Stimulated activated naive CD8-positive, alpha-beta T cell treated with anti-CD3 and anti-CD28 coated beads, Interleukin-15, Interleukin-2, amounts not matched to agents 100 ng/mL and 50 ng/mL, for 24 hours (primary cell): ENCODE measurements around the gene TUBGCP6.

Experiments
- H3K27ac Mint-ChIP-seq: one replicate; pipeline ENCODE4 v1.8.0; 2021; ENCODE audit warnings: mild to moderate bottlenecking, mixed read lengths
- H3K27me3 Mint-ChIP-seq: one replicate; pipeline ENCODE4 v1.8.0; 2021; ENCODE audit warnings: mixed read lengths
- H3K36me3 Mint-ChIP-seq: one replicate; pipeline ENCODE4 v1.8.0; 2021; ENCODE audit warnings: low read depth, mixed read lengths
- H3K4me1 Mint-ChIP-seq: one replicate; pipeline ENCODE4 v1.8.0; 2021; ENCODE audit warnings: low read depth, mixed read lengths
- H3K4me3 Mint-ChIP-seq: one replicate; pipeline ENCODE4 v1.8.0; 2021; ENCODE audit warnings: mild to moderate bottlenecking, mixed read lengths
- H3K9me3 Mint-ChIP-seq: one replicate; pipeline ENCODE4 v1.8.0; 2021; ENCODE audit warnings: mixed read lengths

TUBGCP6 gene

DNA sequence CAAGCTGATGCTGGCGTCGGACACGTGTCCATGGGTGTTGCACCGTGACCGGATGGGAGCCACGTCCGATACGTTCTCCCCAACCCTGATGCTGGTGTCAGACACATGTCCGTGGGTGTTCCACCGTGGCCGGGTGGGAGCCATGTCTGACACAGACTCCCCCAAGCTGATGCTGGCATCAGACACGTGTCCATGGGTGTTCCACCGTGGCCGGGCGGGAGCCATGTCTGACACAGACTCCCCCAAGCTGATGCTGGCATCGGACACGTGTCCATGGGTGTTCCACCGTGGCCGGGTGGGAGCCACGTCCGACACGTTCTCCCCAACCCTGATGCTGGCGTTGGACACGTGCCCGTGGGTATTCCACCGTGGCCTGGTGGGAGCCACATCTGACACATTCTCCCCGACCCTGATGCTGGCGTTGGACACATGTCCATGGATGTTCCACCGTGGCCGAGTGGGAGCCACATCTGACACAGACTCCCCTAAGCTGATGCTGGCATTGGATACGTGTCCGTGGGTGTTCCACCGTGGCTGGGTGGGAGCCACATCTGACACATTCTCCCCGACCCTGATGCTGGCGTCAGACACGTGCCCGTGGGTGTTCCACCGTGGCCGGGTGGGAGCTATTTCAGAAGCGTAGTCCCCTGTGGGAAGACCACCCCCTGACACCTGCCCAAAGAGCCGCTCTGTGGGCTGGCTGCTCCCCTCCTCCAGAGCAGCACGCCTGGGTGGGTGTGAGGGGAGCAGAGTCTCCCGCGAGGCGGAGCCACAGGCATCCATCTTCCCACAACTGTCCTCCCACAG is 24.0 kb downstream of the TUBGCP6 start:
- H3K4me3 Mint-ChIP-seq = no peak overlapping the region
- no peaks in the 10 kb centered on the region for H3K4me1 Mint-ChIP-seq
- H3K36me3 Mint-ChIP-seq = peaks cover 24% of the 10 kb centered on the region
- no peaks in the 10 kb centered on the region for H3K27me3 Mint-ChIP-seq
- no peaks in the 10 kb centered on the region for H3K9me3 Mint-ChIP-seq
- no peak overlapping the region for H3K27ac Mint-ChIP-seq

DNA sequence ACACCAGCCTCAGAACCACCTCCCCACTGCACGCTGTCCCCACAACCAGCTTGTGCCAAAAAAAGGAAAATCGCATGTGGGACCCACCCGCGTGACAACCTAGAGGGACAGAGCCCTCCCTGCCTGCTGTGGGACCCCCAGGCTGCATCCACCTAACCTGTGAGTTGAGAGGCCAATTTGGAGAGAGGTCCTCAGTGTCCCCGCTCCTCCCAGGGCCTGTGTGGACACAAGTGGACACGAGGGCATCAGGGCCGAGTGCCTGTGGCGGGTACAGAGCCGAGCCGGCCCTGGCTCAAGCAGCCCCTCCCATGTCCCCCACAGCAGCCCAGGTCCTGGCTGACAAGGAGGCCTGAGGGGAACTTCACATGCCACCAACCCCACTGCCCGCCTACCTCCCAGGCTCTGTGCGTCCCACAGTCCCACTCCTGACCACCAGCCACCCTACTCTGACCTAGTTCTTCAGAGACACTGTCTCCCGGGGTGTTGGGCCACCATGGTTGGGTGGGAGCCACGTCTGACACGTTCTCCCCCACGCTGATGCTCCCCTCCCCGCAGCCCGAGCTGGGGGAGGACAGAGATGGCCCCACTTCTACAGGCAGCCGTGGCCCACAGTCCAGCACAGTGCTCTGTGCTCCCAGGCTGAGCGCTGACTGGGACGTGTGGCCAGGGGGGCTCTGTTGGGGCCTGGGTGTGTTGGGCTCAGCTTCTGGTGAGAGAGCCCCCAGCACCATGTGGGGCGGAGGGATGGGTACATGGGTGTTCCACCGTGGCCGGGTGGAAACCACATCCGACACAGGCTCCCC is 24.8 kb downstream of the TUBGCP6 start:
- Mint-ChIP-seq H3K9me3 (no peaks in the 10 kb centered on the region), H3K36me3 (peaks cover 22% of the 10 kb centered on the region), H3K4me3 (no peak overlapping the region), H3K27me3 (no peaks in the 10 kb centered on the region), H3K4me1 (no peaks in the 10 kb centered on the region), H3K27ac (peak overlapping the region; percentile 52)

DNA sequence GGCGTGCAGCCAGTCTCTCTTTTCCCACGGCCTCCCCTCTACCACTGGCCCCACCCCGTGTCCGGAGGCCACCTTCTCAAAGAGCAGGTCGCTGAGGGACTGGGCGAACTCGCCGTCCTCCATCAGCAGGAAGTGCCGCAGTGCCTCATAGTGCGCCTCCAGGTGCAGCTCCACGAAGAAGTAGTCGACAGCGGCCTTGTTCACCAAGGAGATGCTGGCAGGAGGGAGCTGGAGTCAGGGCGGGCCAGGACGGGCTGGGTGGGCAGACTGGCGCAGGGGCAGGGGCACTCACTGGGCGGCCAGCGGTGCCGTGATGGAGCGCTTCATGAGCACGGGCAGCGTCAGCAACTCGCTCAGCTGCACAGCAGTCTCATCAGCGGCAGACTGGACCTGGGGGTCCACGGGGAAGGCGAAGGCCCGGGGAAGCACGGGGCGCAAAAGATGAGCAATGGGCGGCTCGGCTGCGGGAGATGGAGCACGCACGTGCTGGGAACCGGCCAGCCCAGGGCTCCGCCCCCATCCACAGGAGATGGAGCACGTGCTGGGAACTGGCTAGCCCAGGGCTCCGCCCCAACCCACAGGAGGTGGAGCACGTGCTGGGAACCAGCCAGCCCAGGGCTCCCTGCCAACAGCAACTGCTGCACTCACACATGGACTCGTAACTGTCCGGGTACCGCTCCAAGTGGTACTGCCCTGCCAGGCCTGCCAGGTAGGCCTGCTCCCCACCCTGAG is 25.7 kb downstream of the TUBGCP6 start:
- Mint-ChIP-seq H3K36me3 (peaks cover 23% of the 10 kb centered on the region), H3K9me3 (no peaks in the 10 kb centered on the region), H3K4me1 (no peaks in the 10 kb centered on the region), H3K4me3 (no peak overlapping the region), H3K27ac (no peak overlapping the region), H3K27me3 (no peaks in the 10 kb centered on the region)

DNA sequence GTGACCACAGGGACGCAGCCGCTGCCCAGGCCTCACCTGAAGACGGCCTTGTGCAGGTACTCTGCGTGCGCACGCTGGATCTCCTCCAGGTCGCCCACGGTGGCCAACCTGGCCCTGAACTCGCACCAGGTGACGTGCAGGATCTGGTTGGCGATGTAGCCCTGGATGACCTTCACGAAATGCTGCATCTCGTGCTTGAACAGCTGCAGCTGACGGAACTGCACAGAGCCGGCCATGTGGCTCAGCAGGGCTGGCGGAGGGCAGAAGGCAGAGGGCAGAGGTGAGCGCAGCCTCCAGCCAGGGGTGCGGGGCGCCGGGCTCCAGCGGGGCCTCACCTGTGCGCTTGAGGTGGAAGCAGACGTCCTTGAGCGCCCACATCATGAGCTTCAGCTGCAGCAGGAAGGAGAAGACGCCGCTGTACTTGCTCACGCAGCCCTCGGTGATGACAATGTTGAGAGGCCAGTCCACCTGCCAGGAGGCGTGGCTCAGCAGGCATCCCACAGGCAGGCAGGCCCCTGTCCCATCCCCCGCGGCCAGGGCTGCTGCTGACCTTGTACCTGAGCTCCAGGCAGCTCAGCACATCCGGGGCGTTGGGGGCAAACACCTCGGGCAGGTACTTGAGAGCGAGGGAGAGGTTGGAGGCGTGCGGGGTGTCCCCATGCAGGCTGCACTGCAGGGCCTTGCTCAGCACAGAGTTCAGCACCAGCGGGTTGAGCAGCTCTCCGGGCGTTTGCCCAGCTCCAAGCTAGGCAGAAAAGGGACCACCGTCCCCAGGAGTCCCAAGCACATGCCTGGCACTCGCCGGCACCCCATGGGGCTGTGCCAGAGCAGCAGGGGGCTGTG is 26.4 kb downstream of the TUBGCP6 start:
- no peak overlapping the region for H3K27ac Mint-ChIP-seq
- H3K9me3 Mint-ChIP-seq = no peaks in the 10 kb centered on the region
- no peaks in the 10 kb centered on the region for H3K27me3 Mint-ChIP-seq
- H3K36me3 Mint-ChIP-seq = peaks cover 23% of the 10 kb centered on the region
- peaks cover 3% of the 10 kb centered on the region for H3K4me1 Mint-ChIP-seq
- H3K4me3 Mint-ChIP-seq = no peak overlapping the region

DNA sequence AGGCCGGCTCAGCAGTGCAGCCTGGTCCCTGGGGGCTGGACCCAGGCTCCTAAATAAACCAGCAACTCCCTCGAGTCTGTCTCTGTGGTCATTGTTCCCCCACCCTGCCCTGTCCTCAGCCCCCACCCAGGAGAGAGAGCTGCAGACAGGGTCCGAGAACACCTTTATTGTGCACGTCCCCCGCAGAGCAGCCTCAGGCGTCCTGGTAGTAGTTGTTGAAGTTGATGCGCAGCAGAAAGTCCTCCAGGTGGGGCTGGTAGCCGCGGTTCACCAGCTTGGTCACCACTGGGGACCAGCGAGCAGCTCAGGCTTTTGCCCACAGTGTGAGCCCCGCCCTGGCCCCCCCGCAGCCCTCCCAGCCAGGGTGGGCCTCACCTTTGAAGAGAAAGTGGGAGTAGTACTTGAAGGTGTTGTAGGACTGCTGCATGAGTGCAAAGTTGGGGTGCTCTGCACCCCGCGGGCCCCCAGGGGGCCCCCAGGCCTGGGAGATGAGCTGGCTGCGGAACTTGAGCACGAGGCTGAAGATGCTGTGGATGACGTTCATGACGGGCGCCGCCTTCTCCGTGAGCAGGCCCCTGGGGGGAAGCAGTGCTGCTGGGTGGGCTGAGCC is 27.2 kb downstream of the TUBGCP6 start:
- H3K36me3 Mint-ChIP-seq = peaks cover 20% of the 10 kb centered on the region
- peaks cover 3% of the 10 kb centered on the region for H3K4me1 Mint-ChIP-seq
- H3K27ac Mint-ChIP-seq = no peak overlapping the region
- no peaks in the 10 kb centered on the region for H3K9me3 Mint-ChIP-seq
- H3K4me3 Mint-ChIP-seq = no peak overlapping the region
- H3K27me3 Mint-ChIP-seq = no peaks in the 10 kb centered on the region

DNA sequence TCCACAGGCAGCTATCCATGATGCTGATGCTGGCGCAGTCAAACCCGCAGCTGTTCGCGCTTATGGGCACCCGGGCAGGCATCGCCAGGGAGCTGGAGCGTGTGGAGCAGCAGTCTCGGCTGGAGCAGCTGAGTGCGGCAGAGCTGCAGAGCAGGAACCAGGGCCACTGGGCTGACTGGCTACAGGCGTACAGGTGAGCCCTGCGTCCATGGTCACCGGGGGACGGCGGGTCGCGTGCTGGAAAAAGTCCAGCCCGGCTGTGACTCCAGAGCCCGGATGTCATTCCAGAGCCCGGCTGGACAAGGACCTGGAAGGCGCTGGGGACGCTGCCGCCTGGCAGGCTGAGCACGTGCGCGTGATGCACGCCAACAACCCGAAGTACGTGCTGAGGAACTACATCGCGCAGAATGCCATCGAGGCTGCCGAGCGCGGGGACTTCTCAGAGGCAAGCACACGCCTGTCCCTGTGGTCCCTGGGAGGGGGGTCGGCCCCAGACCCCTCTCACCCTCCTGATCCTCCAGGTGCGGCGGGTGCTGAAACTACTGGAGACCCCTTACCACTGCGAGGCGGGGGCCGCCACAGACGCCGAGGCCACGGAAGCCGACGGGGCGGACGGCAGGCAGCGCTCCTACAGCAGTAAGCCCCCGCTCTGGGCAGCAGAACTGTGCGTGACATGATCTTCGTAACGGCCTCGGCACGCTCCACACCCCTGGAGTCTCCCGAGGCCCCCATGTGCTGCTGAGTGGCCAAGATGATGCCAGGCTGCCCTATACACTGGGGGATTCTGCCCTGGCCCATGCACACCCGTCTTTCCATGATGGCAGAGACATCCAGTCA is 27.9 kb downstream of the TUBGCP6 start:
- H3K27me3 Mint-ChIP-seq = no peaks in the 10 kb centered on the region
- peaks cover 3% of the 10 kb centered on the region for H3K4me1 Mint-ChIP-seq
- no peak overlapping the region for H3K27ac Mint-ChIP-seq
- H3K4me3 Mint-ChIP-seq = no peak overlapping the region
- H3K9me3 Mint-ChIP-seq = no peaks in the 10 kb centered on the region
- peaks cover 28% of the 10 kb centered on the region for H3K36me3 Mint-ChIP-seq

DNA sequence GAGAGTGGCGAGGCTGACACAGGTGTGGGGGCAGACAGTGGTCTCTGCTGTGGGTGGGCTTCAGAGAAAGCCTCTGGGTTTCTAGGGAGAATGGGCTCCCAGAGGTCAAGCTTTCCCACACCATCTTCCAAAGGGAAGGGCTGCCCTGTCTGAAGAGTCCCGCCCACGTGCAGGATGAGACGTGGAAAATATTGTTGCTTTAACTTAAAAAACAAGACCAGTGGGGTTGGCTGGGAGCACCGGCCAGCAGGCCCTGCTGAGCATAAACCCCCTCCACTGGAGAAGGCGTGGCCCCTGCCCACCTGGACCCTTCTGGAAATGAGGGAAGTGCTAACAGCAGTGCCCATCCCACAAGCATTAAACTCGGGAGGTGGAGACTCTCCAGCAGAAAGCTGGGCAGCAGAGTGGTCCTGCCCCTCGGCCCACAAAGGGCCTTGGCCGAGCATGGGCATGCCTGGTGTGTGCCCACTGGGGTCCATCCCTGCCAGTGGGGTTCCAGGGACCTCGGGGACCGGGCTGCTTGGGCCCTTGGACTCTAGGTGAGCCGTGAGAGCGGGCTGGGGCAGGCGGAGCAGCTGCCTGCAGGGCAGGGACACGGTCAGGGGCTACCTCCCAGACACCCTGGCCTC is 28.7 kb downstream of the TUBGCP6 start:
- no peaks in the 10 kb centered on the region for H3K27me3 Mint-ChIP-seq
- peaks cover 31% of the 10 kb centered on the region for H3K36me3 Mint-ChIP-seq
- no peak overlapping the region for H3K27ac Mint-ChIP-seq
- H3K9me3 Mint-ChIP-seq = no peaks in the 10 kb centered on the region
- no peak overlapping the region for H3K4me3 Mint-ChIP-seq
- H3K4me1 Mint-ChIP-seq = peaks cover 5% of the 10 kb centered on the region

DNA sequence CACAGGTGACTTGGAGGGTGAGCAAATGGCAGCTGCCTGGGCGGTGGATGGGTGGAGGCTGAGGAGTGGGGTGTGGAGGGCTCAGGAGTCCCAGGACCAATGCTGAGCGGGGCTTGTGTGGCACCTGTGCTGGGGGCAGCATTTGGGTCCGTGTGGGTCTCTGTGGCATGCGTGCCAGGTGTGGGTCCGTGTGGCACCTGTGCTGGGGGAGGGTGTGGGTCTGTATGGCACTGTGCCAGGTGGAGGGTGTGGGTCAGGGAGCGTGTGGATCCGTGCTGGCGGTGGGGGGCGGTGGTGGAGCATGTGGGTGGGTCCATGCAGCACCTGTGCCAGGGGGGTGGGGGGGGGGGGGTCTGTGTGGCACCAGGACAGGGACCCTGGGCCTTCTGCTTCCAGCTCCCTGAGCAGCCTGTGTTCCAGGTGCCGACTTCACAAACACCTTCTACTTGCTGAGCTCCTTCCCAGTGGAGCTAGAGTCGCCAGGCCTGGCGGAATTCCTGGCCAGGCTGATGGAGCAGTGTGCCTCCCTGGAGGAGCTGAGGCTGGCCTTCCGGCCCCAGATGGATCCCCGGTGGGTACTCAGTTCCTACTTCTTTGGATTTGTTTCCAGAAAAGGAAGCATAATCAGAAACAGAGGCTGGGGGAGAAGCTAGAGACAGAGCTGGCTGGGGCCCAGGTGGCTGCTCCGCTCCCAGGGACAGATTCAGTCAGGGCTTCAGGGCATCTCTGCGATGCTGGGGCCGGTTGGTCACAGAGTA is 29.3 kb downstream of the TUBGCP6 start:
- Mint-ChIP-seq H3K27ac (no peak overlapping the region), H3K9me3 (no peaks in the 10 kb centered on the region), H3K4me3 (no peak overlapping the region), H3K4me1 (peaks cover 8% of the 10 kb centered on the region), H3K36me3 (peaks cover 34% of the 10 kb centered on the region), H3K27me3 (no peaks in the 10 kb centered on the region)

DNA sequence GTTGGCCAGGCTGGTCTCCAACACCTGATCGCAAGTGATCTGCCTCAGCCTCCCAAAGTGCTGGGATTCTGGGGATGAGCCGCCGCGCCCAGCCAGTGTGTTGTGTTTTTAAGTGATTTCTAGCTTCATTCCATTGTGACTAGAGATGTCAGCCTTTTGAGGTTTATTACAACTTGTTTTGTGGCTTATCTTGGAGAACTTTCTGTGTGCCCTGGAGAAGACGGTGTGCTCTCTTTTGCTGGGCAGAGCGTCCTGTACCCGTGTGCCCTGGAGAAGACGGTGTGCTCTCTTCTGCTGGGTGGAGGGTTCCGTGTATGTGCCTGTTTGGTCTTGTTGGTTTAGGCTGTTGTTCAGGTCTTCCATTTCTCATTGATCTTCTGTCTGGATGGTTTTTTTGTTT is 31.6 kb downstream of the TUBGCP6 start:
- Mint-ChIP-seq H3K4me3 (no peak overlapping the region), H3K36me3 (peaks cover 39% of the 10 kb centered on the region), H3K27ac (no peak overlapping the region), H3K9me3 (no peaks in the 10 kb centered on the region), H3K27me3 (no peaks in the 10 kb centered on the region), H3K4me1 (peaks cover 13% of the 10 kb centered on the region)

DNA sequence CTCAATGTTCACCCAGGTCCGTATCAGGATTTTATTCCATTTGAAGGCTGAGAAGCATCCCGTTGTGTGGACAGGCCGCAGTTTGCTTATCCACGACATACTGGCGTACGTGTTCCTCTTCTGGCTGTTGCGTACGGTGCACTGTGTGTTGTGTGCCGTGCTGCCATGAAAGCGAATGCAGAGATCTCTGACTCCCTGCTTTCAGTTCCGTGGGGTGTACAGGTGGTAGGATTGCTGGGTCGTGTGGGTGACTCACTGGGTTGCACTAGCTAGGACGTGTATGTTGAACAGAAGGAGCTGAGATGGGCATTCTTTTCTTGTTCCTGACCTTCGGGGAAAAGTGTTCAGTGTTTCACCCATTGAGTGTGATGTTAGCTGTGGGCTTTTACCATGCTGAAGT is 33.7 kb downstream of the TUBGCP6 start:
- Mint-ChIP-seq H3K4me3 (no peak overlapping the region), H3K36me3 (peaks cover 34% of the 10 kb centered on the region), H3K4me1 (peaks cover 20% of the 10 kb centered on the region), H3K27me3 (no peaks in the 10 kb centered on the region), H3K27ac (no peak overlapping the region), H3K9me3 (no peaks in the 10 kb centered on the region)

- H3K4me3 Mint-ChIP-seq = no peak overlapping the region
- peaks cover 20% of the 10 kb centered on the region for H3K4me1 Mint-ChIP-seq
- H3K27me3 Mint-ChIP-seq = no peaks in the 10 kb centered on the region
- no peak overlapping the region for H3K27ac Mint-ChIP-seq
- H3K36me3 Mint-ChIP-seq = peaks cover 34% of the 10 kb centered on the region
- H3K9me3 Mint-ChIP-seq = no peaks in the 10 kb centered on the region
These were observed 34.3 kb downstream of the TUBGCP6 start for GRCh38 chr22:50210378-50211139.

GRCh38 chr22:50209893-50210292 is 34.9 kb downstream of the TUBGCP6 start:
- H3K36me3 Mint-ChIP-seq = peaks cover 36% of the 10 kb centered on the region
- H3K4me1 Mint-ChIP-seq = peaks cover 21% of the 10 kb centered on the region
- H3K27me3 Mint-ChIP-seq = no peaks in the 10 kb centered on the region
- peak overlapping the region; percentile 80 for H3K27ac Mint-ChIP-seq
- H3K4me3 Mint-ChIP-seq = no peak overlapping the region
- H3K9me3 Mint-ChIP-seq = no peaks in the 10 kb centered on the region
